NCI-H146 (cell line): ENCODE results near the gene DOCK2.

Experiments
- DNase-seq: peaks from one replicate; lab custom pipeline; 2025; lab: John Stamatoyannopoulos, UW

Gene DOCK2

DNA sequence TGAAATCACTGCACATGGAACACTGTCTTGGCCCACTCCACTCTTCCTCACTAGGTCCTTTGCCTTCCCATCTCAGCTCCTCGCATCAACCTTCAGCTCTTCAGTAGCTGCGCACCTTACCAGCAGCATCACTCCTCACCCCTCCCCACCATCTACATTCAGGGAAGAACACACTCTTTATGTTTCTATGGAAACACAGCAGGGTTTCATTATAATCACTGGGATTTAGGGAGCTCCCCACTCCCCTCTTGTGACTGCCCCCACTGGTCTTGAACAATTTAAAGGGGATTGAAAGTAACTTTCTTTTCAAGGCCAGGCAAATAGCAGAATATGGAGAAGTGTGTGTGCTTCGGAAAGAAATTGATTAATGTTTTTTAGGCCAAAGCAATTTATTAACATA lies 232.0 kb downstream of the DOCK2 start:
- no peak for DNase-seq

DNA sequence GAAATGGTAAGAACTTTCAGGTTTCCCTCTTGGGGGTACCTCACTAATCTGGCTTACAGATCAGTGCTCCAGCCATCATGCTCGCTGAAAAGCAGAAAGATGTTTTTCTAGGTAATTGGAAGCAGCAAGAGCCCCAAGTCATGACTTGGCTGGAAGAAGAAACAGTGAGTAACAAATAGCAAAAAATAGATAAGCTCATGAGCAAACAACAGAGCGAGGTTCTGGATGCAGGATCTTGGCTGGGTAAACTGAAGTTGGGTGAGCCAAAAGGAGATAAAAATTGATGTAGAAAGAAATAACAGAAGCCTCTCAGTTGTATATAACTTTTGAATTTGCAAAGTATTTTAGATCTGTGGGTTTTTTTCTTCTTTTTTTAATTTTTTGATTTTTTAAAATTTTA lies 233.1 kb downstream of the DOCK2 start:
- no peak for DNase-seq

GRCh38 chr5:169871826-169872490 lies 234.9 kb downstream of the DOCK2 start:
- no peak for DNase-seq

DNA sequence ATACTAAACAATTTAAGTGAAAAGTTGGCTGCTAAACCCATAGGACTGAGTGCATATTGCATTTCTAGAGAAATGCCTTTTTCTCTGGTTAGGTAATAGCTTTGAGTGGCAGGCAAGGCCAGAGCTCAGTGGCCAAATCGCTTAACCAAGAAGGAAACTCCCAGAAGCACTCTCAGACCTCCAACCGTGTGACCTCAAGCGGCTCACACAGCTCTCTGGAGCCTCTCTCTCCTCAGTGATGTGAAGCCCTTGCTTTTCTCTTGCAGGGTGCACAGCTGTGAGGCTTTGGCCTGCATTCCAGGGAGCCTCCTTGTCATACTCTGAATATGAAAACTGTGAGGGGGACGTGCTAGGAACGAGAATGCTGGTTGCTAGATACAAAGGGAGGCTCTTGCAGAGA lies 236.6 kb downstream of the DOCK2 start:
- no peak for DNase-seq

DNA sequence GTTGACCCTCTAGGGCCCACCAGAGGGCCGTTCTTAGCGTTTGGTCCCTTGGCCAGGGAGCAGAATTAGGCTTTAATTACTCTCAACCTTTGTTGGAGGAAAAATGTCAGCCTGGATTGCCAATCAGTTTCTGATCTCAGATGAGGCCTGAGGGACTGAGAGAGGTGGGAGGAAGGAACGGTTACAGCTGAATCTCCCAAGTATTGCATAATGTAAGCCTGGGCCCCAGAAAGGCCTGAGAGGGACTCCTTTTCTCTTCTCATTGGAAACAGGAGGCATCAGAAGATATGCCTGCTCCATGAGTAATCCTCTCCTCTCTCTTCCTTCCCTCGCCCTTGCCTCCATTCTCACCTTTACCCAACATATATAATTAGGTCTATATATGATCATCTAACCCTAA lies 237.5 kb downstream of the DOCK2 start:
- no peak for DNase-seq

- DNase-seq, result no peak
Measured at GRCh38 chr5:169875091-169875728, 238.1 kb downstream of the DOCK2 start.

DNA sequence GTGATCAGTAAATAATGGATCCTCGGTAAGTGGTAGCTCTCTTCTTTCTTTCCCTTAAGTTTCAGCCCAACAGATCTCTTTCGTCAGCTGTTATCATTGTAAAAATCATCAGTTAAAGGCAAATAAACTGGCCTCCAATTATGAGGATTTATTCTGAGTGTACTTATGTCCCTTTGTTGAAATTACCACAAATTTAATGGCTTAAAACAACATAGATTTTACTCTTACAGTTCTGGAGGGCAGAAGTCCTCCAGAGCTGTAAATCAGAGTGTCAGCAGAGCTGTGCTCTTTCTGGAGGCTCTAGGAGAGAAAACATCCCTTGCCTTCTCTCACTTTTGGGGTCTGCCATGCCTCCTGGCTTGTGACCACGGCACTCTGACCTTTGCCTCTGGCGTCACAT lies 238.7 kb downstream of the DOCK2 start:
- DNase-seq, result no peak

- no peak for DNase-seq
Measured at GRCh38 chr5:169876386-169876785, 239.3 kb downstream of the DOCK2 start.

DNA sequence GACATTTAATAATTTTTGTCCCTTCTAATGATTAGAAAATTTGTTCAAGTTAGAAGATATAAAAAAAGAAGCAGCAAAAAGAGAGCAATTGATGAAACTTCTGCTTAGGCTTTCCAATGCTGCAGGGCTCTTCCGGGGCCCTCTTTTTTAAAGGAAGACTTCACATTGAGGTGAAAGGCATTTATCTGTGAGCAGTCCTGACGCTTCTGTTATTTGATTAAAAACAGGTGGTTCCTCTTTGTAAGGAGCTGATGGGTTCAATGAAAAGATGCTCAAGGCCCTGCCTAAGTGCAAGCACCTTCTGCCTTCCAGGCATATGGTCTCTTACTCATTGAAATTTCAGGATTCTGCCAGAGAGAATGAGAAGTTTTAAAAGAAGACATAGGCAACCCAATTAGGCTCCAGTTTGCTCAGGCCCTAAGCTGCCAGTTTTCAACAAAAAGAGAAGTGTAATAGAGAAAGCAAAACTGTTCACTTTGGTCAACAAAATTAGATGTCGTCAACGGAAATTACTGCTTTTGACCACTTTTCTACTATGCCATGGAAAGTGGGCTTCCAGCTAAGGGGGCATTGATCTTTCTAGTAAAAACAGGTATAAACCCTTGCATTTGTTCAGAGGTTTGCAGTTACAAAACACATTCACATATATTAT lies 243.1 kb downstream of the DOCK2 start:
- DNase-seq, result no peak

DNA sequence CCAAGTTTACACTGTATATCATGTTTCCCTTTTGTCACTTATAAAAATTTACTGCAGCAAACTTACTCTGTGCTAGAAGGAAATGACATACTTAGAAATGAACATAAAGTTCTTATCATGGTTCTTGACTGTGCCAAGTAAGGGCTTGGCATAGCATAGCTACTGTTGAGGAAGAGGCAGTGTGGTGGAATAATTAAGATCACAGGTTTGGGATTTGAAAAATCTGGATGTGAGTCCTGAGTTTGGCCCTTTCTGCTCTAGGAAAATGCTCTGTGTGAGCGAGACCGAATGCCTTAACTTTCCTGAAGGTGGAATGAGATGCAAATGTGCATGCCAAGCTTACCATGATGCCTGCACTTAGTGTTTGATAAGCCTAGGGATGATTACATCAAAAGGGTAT lies 243.7 kb downstream of the DOCK2 start:
- no peak for DNase-seq

DNA sequence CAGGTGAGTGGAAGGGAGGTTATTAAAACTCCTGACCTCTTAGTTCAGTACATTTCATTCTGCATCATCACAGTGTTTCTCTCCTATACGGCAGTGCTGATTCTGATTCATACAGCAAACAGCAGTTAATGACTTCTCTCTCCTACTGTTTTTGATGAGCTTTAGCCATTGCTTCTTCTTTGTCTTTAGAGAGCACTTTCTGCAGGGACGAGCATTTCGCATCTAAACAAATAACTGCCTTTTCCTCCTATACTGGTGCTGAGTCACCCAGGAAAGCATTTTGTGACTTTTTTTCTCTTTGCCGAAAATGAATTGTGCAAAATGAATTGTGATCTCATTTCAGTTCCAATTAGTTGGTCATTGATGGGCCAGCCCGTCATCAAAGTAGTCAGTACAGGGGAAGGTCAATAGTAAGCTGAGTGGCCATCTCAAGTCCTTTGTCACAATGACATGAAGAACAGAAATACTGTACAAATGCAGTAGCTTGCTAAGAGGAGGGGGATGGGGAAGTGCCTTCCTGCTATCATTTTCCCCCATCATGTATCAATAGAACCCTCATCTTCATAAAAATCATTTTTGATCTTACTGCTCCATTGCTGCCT lies 244.7 kb downstream of the DOCK2 start:
- DNase-seq, result no peak

DNA sequence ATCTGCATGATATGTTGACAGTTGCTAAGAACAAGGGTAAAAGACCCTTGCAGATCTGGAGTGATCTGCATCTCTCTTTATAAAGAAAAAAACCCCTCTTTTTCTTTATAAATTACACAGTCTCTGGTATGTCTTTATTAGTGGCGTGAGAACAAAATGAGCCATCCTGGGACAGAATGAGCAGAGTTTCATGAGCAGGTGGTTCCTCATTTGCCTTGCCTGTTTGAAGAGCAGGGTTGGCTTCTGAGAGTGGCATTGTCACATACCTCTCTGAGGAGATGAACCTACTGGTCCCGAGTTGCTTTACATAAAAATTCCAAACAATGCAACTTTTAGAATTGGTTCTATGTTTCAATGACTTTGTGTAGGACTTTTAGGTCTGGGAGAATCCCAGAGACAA lies 249.0 kb downstream of the DOCK2 start:
- DNase-seq, result no peak

DNA sequence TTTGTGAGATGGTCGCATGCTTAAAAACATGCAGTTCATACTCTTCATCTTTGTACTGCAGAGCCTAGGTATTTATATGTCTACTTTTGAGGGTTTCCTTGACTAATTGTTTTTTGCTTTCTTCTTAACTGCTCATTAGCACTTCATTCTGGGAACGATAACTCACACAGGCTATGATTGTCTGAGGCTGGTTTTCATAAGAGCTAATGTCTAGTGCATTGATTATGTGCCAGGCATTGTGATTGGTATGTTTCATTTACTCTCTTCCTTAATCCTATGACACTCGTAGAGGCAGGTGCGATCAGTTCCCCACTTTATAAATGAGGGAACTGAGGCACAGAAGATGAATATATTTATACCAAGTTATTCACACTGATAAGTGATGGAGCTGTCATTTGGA lies 249.6 kb downstream of the DOCK2 start:
- DNase-seq, result no peak

DNA sequence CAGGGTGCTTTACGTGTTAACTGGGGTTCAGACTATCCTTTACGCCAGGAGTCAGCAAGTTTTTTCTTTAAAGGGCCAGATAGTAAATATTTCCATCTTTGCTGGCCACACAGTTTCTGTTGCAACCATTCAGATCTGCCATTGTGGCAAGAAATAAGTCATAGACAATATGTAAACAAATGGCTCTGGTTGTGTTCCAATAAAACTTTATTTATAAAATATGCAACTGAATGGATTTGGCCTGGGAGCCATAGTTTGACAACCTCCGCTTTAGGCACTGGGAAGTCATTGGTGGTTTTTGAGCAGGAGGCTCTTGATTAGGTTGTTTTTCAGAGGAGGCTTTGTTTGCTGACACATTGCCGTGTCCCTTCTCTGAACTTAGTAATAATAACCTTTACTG lies 252.5 kb downstream of the DOCK2 start:
- DNase-seq, result no peak

DNA sequence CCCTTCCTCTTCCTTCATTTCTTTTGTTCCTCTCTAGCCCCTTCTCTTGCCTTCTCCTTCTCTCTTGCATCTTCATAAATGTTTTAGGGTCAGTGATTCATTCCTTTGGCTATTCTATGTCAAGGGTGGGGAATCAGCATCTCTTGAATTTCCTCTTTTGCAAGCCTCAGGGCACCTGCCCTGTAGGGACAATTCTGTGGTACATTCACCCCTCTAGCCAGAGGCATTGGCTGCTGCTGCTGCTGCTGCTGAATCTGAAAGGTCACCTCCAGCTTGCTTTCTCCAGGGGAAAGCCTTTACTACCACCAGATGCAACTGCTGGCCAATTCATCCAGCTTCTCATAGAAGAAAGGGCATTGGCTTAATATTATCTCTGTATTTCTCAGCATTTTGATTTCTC lies 255.9 kb downstream of the DOCK2 start:
- DNase-seq, result no peak

DNA sequence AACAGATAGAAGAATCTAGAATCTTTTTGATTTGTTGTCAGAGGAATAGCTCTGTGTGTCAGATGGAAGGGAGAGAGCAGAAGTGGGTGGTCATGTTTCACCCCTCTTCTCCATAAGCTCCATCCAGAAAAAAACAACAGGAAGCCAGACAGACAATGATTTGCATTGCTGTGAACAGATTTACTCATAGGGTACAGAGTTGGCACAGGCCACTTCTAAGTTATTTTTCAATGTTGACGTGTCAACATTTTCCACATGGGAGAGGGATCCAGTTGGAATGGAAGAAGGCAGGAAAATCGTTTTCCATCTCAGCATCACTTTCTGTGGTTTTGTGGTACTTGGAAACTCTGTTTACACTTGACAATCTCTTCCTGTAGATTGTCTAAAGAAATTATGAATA lies 256.5 kb downstream of the DOCK2 start:
- no peak for DNase-seq

DNA sequence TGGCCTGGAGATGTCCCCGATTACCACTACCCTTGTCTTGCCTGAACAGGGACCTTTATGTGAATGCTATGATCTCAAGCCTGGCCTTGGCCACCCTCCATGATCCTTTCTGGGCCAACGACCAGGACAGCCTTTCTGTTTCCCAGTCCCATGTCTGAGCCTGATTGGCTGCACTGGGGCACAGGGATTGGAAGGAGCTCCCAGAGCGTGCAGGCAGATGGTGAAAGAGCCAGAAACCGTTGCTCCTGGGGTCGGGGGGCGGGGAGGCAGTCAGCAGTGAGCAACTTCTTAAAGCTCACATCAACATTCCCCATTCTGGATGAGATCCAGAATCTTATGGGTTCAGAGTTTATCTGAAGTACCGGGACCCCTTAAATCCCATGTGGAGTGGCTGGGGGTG lies 258.9 kb downstream of the DOCK2 start:
- DNase-seq, result no peak

- DNase-seq, result no peak
Measured at GRCh38 chr5:169897481-169897880, 260.4 kb downstream of the DOCK2 start.

DNA sequence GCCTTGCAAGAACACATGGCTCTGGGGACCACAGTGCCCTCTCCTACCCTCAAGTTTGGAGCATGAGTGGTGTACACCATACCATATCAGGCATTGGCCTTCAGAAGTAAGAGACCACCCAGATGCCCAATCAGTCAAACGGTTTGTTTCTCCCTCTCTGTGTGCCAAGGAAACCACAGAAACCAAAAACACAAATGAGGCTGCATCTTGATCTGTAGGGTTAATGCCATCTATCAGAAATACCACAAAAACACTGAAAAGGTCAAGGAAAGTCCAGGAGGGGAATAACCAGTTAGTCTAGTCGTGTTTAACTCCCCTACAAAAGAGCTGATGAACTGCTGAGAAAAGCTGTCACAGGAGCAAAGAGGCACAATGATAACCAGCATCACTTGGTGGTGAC lies 264.8 kb downstream of the DOCK2 start:
- no peak for DNase-seq

GRCh38 chr5:169904059-169904458 lies 267.0 kb downstream of the DOCK2 start:
- no peak for DNase-seq

DNA sequence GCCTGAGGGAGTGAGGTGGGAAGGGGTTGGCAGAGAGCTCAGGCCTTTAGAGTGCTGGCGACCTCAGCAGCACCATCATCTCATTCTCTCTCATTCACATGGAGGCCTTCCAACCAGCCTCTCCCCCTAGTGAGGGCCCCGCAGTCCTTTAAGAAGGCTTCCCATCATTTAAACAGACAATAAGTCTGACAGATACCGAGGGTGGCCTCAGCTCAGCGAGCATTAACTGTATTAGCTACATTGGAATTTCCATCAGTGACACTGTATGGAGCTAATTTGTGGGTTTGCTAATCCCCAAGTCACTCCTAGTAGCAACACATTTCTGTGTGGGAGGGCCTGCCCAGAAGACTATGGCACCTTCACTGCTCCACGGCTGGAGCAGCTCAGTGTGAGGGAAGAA lies 267.4 kb downstream of the DOCK2 start:
- no peak for DNase-seq

DNA sequence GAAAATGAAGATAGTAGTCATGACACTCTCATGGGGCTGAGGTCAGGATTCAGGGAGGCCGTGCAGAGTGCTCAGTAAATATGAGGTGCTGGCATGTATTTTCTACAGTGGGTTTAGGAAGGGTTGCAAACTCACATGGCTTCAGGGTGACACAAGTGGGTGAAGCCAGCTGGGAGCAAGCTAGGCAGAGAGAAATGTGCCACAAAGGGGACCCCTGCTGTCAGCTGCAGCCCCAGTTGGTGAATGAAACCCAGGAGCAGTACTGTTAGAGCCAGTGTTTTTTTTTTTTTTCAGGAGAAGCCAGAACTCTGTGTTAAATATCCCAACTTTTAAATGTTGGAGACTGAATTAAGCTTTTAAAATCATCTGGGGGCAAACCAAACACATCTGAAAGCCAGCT lies 267.9 kb downstream of the DOCK2 start:
- no peak for DNase-seq
